ENCODE data around the gene ABCA12.

Gene ABCA12

DNA sequence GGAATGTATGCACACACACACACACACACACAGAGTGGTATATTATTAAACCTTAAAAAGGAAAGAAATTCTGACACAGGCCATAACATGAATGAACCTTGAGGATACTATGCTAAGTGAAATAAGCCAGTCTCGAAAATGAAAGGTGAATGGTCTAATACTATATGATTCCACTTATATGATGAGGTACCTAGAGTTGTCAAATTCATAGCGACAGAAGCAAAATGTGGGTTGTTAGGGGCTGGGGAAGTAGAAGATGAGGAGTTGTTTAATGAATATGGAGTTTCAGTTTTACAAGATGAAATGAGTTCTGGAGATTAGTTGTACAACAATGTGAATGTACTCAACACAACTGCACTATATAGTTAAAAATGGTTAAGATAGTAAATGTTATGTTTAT is 118.1 kb downstream of the ABCA12 start:
- Histone ChIP-seq H3K27ac (ENCODE audit: low read depth, low read length) (no peak overlapping the region), H3K36me3 (ENCODE audit: insufficient read depth, low read length) (no peaks in the 10 kb centered on the region), H3K4me3 (ENCODE audit: low read depth, low read length) (no peak overlapping the region), H3K27me3 (ENCODE audit: insufficient read depth, low read length) (no peaks in the 10 kb centered on the region), H3K79me2 (ENCODE audit: control insufficient read depth, insufficient read depth, low read length, unreplicated experiment) (no peaks in the 10 kb centered on the region), H2AFZ (ENCODE audit: low read length, unreplicated experiment) (no peak overlapping the region), H3K4me1 (ENCODE audit: control insufficient read depth, insufficient read depth, low read length, unreplicated experiment) (peaks cover 5% of the 10 kb centered on the region)

DNA sequence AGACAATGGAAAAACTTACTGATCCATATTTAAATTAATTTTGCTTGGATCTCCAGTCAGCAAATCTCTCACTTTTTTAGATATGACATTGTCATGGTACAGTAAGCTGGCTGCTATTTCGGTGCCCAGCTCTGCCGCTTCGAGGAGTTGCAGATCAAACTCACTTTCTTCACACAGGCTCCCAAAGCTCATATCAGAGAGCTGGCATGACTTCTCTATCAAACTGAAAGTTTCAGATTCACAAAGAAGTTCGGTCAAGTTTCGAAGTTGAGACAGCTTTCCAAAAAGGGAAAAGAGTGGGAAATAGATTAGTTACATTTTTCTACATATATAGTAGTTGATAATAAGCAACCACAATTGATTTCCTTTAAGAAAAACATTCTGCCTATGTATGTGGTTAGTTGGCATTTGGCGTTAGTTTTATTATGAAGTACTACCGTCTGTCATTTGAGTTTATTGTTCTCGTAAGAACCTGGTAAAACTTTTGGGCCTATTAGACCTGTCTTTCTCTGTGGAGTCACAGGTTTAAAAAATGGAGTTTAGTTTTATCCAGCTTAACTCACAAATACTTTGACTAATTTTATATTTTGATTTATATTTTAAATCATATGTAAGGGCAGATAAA is 118.8 kb downstream of the ABCA12 start:
- Histone ChIP-seq H3K4me3 (ENCODE audit: low read depth, low read length) (no peak overlapping the region), H3K4me1 (ENCODE audit: control insufficient read depth, insufficient read depth, low read length, unreplicated experiment) (peaks cover 5% of the 10 kb centered on the region), H3K36me3 (ENCODE audit: insufficient read depth, low read length) (no peaks in the 10 kb centered on the region), H3K27me3 (ENCODE audit: insufficient read depth, low read length) (no peaks in the 10 kb centered on the region), H2AFZ (ENCODE audit: low read length, unreplicated experiment) (no peak overlapping the region), H3K27ac (ENCODE audit: low read depth, low read length) (no peak overlapping the region), H3K79me2 (ENCODE audit: control insufficient read depth, insufficient read depth, low read length, unreplicated experiment) (no peaks in the 10 kb centered on the region)

DNA sequence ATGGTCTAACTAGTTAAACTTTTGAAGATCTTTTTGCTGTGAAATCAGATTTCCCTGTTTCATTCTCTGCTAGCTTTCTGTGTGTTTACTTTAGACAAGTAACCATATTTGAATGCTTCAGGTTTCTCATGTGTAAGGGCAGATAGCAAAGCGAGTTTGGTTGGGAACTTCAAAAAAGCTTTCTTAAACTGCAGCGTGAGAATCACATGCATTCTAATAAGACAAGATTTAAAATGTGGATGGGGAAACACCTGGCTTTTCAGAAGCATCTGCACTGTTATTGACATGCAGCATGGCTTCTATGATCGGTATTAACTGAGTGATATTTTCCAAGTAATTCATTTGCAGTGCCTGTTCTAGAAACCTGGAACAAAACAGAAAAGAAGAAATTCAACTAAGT is 119.3 kb downstream of the ABCA12 start:
- Histone ChIP-seq H3K79me2 (ENCODE audit: control insufficient read depth, insufficient read depth, low read length, unreplicated experiment) (no peaks in the 10 kb centered on the region), H3K27ac (ENCODE audit: low read depth, low read length) (no peak overlapping the region), H3K4me1 (ENCODE audit: control insufficient read depth, insufficient read depth, low read length, unreplicated experiment) (peaks cover 5% of the 10 kb centered on the region), H2AFZ (ENCODE audit: low read length, unreplicated experiment) (no peak overlapping the region), H3K36me3 (ENCODE audit: insufficient read depth, low read length) (no peaks in the 10 kb centered on the region), H3K27me3 (ENCODE audit: insufficient read depth, low read length) (no peaks in the 10 kb centered on the region), H3K4me3 (ENCODE audit: low read depth, low read length) (no peak overlapping the region)

GRCh38 chr2:215015421-215015820 is 123.0 kb downstream of the ABCA12 start:
- no peak overlapping the region for H2AFZ ChIP-seq (ENCODE audit: low read length, unreplicated experiment)
- no peaks in the 10 kb centered on the region for H3K79me2 ChIP-seq (ENCODE audit: control insufficient read depth, insufficient read depth, low read length, unreplicated experiment)
- no peaks in the 10 kb centered on the region for H3K27me3 ChIP-seq (ENCODE audit: insufficient read depth, low read length)
- H3K27ac ChIP-seq (ENCODE audit: low read depth, low read length) = no peak overlapping the region
- H3K4me3 ChIP-seq (ENCODE audit: low read depth, low read length) = no peak overlapping the region
- H3K36me3 ChIP-seq (ENCODE audit: insufficient read depth, low read length) = no peaks in the 10 kb centered on the region
- no peaks in the 10 kb centered on the region for H3K4me1 ChIP-seq (ENCODE audit: control insufficient read depth, insufficient read depth, low read length, unreplicated experiment)

DNA sequence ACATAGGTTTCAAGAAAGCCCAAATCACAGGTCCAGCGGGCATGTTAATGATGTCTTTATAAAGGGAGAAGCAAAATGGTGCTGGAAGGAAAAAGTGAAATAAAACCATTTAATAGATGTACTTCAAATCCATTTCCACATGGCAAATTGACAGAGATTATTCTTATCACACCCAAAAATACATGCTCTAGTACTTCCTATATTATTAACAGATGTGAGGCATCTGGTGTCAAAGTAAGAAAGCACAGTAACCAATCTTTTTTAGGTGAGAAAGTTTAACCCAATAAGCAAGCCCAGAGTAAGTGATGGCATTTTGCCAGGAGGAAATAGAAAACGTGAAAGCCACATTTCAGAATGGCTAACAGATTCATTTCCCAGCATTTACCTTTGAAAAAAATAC is 128.0 kb downstream of the ABCA12 start:
- H3K4me3 ChIP-seq (ENCODE audit: low read depth, low read length) = no peak overlapping the region
- H2AFZ ChIP-seq (ENCODE audit: low read length, unreplicated experiment) = no peak overlapping the region
- H3K36me3 ChIP-seq (ENCODE audit: insufficient read depth, low read length) = no peaks in the 10 kb centered on the region
- no peaks in the 10 kb centered on the region for H3K27me3 ChIP-seq (ENCODE audit: insufficient read depth, low read length)
- no peaks in the 10 kb centered on the region for H3K79me2 ChIP-seq (ENCODE audit: control insufficient read depth, insufficient read depth, low read length, unreplicated experiment)
- no peak overlapping the region for H3K27ac ChIP-seq (ENCODE audit: low read depth, low read length)
- no peaks in the 10 kb centered on the region for H3K4me1 ChIP-seq (ENCODE audit: control insufficient read depth, insufficient read depth, low read length, unreplicated experiment)

GRCh38 chr2:215003001-215003400 is 135.4 kb downstream of the ABCA12 start:
- Histone ChIP-seq H2AFZ (ENCODE audit: low read length, unreplicated experiment) (peak overlapping the region; percentile 67), H3K27ac (ENCODE audit: low read depth, low read length) (no peak overlapping the region), H3K79me2 (ENCODE audit: control insufficient read depth, insufficient read depth, low read length, unreplicated experiment) (no peaks in the 10 kb centered on the region), H3K36me3 (ENCODE audit: insufficient read depth, low read length) (no peaks in the 10 kb centered on the region), H3K4me1 (ENCODE audit: control insufficient read depth, insufficient read depth, low read length, unreplicated experiment) (no peaks in the 10 kb centered on the region), H3K27me3 (ENCODE audit: insufficient read depth, low read length) (no peaks in the 10 kb centered on the region), H3K4me3 (ENCODE audit: low read depth, low read length) (no peak overlapping the region)

DNA sequence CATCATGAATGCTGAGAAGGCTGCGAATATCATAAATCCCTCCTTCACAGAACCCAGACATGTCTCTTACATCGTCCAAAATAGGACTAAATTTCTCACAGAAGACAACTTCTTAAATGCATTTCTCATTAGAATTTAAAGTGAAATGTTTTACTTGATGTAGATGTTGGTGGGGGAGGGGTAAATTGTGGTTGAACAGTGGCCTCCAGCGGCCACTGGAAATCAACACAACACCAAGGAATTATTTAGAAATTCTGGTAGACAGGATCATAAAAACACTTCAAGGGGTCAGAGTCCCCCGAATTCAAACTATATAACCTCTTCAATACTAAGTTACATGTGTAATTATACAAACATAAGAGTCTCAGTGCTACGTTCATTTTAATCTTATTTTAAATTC is 135.9 kb downstream of the ABCA12 start:
- Histone ChIP-seq H2AFZ (ENCODE audit: low read length, unreplicated experiment) (peak overlapping the region; percentile 70), H3K27ac (ENCODE audit: low read depth, low read length) (no peak overlapping the region), H3K36me3 (ENCODE audit: insufficient read depth, low read length) (no peaks in the 10 kb centered on the region)

DNA sequence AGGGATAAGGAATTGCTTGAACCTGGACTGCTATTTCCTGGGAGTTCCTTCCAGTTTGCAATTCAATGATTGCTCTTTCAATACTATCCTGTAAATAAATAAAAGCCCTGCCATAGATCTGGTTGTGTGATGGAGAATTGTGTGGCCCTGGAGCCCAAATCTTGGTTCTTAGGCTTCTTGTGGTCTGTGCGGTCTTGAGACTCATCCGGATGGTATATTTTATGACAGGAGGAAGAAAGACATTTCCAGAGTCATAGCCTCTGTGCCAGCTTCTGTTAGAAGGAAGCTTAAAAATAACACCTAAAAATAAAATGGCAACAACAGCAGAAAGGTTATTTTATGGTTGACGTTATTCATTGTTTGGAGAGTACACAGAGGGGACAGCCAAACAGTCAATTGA is 137.7 kb downstream of the ABCA12 start:
- no peaks in the 10 kb centered on the region for H3K27me3 ChIP-seq (ENCODE audit: insufficient read depth, low read length)
- no peaks in the 10 kb centered on the region for H3K79me2 ChIP-seq (ENCODE audit: control insufficient read depth, insufficient read depth, low read length, unreplicated experiment)
- H3K4me1 ChIP-seq (ENCODE audit: control insufficient read depth, insufficient read depth, low read length, unreplicated experiment) = no peaks in the 10 kb centered on the region
- no peaks in the 10 kb centered on the region for H3K36me3 ChIP-seq (ENCODE audit: insufficient read depth, low read length)
- H2AFZ ChIP-seq (ENCODE audit: low read length, unreplicated experiment) = no peak overlapping the region
- no peak overlapping the region for H3K4me3 ChIP-seq (ENCODE audit: low read depth, low read length)
- H3K27ac ChIP-seq (ENCODE audit: low read depth, low read length) = no peak overlapping the region

More for the DNA sequence above, 135.9 kb downstream of the ABCA12 start:
- Histone ChIP-seq H3K4me1 (ENCODE audit: control insufficient read depth, insufficient read depth, low read length, unreplicated experiment) (no peaks in the 10 kb centered on the region), H3K79me2 (ENCODE audit: control insufficient read depth, insufficient read depth, low read length, unreplicated experiment) (no peaks in the 10 kb centered on the region), H3K27me3 (ENCODE audit: insufficient read depth, low read length) (no peaks in the 10 kb centered on the region), H3K4me3 (ENCODE audit: low read depth, low read length) (no peak overlapping the region)

DNA sequence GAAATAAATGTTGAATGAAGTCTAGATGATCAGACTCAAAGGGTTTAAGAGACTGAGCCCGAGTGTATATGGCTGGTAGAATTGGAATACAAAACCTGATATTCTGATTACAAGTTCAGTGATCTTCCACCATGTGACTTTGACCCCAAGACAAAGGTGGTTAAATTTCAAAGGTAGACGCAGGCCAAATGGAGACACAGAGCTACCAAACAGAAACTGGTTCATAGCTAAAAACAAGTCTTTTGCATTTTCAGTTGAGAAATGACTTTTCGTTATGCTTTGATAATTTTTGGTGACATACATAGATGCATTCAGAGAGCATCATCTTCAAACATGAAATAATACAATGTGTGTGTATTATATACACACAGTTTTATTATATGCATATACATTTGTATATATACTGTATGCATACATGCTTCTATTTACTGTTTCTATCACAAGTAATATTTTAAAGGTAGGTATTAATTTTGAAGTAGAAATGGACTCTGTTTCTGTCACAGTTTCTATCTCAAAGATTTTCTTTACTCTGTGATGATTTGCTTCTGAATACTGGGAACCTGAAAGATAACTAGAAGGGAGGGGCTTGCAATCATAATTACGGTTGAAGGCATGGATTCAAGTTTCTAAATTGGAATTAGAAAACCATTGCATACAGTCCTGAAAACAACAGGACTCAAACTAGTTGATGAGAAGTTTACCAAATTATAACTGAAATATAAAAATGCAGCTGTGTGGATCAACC is 142.3 kb downstream of the ABCA12 start:
- Histone ChIP-seq H3K36me3 (ENCODE audit: insufficient read depth, low read length) (no peaks in the 10 kb centered on the region), H2AFZ (ENCODE audit: low read length, unreplicated experiment) (no peak overlapping the region), H3K27me3 (ENCODE audit: insufficient read depth, low read length) (no peaks in the 10 kb centered on the region), H3K4me1 (ENCODE audit: control insufficient read depth, insufficient read depth, low read length, unreplicated experiment) (no peaks in the 10 kb centered on the region), H3K27ac (ENCODE audit: low read depth, low read length) (no peak overlapping the region), H3K4me3 (ENCODE audit: low read depth, low read length) (no peak overlapping the region), H3K79me2 (ENCODE audit: control insufficient read depth, insufficient read depth, low read length, unreplicated experiment) (no peaks in the 10 kb centered on the region)

DNA sequence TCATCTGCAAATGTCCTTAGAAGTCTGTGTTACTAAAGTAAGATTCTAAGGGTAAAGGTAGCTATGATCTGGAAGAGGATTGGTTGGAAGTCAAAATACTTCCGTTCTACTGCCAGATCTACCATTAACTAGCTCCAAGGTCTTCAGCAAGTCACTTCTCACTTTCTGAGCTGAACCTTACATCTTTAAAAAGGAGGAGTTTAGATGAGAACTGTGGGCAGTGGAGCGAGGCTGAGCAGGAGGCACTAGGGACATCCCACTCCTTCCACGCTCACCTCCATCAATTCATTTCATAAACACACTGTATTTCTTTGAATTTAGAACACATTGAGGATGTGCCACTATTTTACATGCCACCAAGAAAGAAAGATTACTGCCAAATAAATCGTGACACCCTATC is 143.0 kb downstream of the ABCA12 start:
- no peaks in the 10 kb centered on the region for H3K27me3 ChIP-seq (ENCODE audit: insufficient read depth, low read length)
- no peak overlapping the region for H3K4me3 ChIP-seq (ENCODE audit: low read depth, low read length)
- no peaks in the 10 kb centered on the region for H3K4me1 ChIP-seq (ENCODE audit: control insufficient read depth, insufficient read depth, low read length, unreplicated experiment)
- no peak overlapping the region for H2AFZ ChIP-seq (ENCODE audit: low read length, unreplicated experiment)
- no peak overlapping the region for H3K27ac ChIP-seq (ENCODE audit: low read depth, low read length)
- no peaks in the 10 kb centered on the region for H3K79me2 ChIP-seq (ENCODE audit: control insufficient read depth, insufficient read depth, low read length, unreplicated experiment)
- H3K36me3 ChIP-seq (ENCODE audit: insufficient read depth, low read length) = no peaks in the 10 kb centered on the region

DNA sequence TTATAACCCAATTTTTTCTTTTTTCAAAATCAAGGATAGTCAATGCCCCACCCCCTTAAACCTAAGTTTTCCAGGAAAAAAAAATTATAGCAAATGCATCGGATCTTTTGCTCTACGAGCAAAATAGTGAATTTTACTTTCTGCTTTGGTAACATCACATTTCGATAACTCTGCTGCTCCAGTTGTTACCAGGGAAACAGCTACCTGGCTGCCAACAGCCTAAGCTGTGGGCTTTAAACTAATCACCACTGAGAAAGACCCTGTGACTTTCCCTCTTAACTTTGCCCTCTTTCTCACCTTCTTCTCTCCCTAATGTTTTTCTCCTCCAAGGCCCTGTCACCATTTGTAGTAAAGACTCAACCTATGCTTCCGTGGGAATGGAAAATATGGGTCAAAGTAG is 145.5 kb downstream of the ABCA12 start:
- Histone ChIP-seq H3K4me1 (ENCODE audit: control insufficient read depth, insufficient read depth, low read length, unreplicated experiment) (no peaks in the 10 kb centered on the region), H3K27me3 (ENCODE audit: insufficient read depth, low read length) (no peaks in the 10 kb centered on the region), H2AFZ (ENCODE audit: low read length, unreplicated experiment) (no peak overlapping the region), H3K79me2 (ENCODE audit: control insufficient read depth, insufficient read depth, low read length, unreplicated experiment) (no peaks in the 10 kb centered on the region), H3K27ac (ENCODE audit: low read depth, low read length) (no peak overlapping the region), H3K4me3 (ENCODE audit: low read depth, low read length) (no peak overlapping the region), H3K36me3 (ENCODE audit: insufficient read depth, low read length) (no peaks in the 10 kb centered on the region)
